ENCODE data around the gene DELE1. TPM values are rescaled to one million over a fixed set of nuclear protein-coding genes. Genes with fewer than 3 reads are reported as not detected.

Gene DELE1
- total RNA-seq, 4 donors from 2014 or later = 38.8 to 92.3 (median 62.5) TPM

- H3K4me3 ChIP-seq = no peak overlapping the region
- peaks cover 9 to 82% (median 14%) of the 10 kb centered on the region in 3 donors for H3K4me1 ChIP-seq
- no peak overlapping the region for H3K27ac ChIP-seq
- no peaks in the 10 kb centered on the region for H3K27me3 ChIP-seq
- H3K9me3 ChIP-seq = no peaks in the 10 kb centered on the region
- peaks cover 5 to 72% of the 10 kb centered on the region in 2 donors for H3K36me3 ChIP-seq
- WGBS, 2 donors (ENCODE audit: low coverage in 1 of 2) = 38 to 41% methylated on average over 1 of the region's 1 CpG
- no peak for ATAC-seq
- TF ChIP-seq POLR2A (IDR thresholded peaks at IDR 0.05) (no peak), POLR2AphosphoS5 (IDR thresholded peaks at IDR 0.05) (no peak), EP300 (IDR thresholded peaks at IDR 0.05) (no peak), CTCF (IDR thresholded peaks at IDR 0.05) (no peak)
These were observed 50.4 kb downstream of the DELE1 start for GRCh38 chr5:141973871-141974595.

GRCh38 chr5:141976176-141976575 is 52.5 kb downstream of the DELE1 start:
- TF ChIP-seq POLR2A (IDR thresholded peaks at IDR 0.05) (no peak), CTCF (IDR thresholded peaks at IDR 0.05) (no peak), POLR2AphosphoS5 (IDR thresholded peaks at IDR 0.05) (no peak), EP300 (IDR thresholded peaks at IDR 0.05) (no peak)
- Histone ChIP-seq H3K36me3 (peaks cover 12 to 92% of the 10 kb centered on the region in 2 donors), H3K4me1 (peaks cover 0 to 64% (median 4%) of the 10 kb centered on the region in 3 donors), H3K9me3 (no peaks in the 10 kb centered on the region), H3K27me3 (no peaks in the 10 kb centered on the region), H3K4me3 (no peak overlapping the region), H3K27ac (no peak overlapping the region)
- WGBS, 2 donors (ENCODE audit: low coverage in 1 of 2) = 93 to 94% methylated on average over 6 of the region's 6 CpGs
- no peak for ATAC-seq

GRCh38 chr5:141978389-141978788 is 54.7 kb downstream of the DELE1 start:
- Histone ChIP-seq H3K27ac (peak overlapping the region in 1 of 4 donors; percentile 44), H3K9me3 (no peaks in the 10 kb centered on the region), H3K4me3 (no peak overlapping the region), H3K36me3 (peaks cover 12 to 95% of the 10 kb centered on the region in 2 donors), H3K27me3 (no peaks in the 10 kb centered on the region), H3K4me1 (peaks cover 0 to 43% (median 4%) of the 10 kb centered on the region in 3 donors)
- no peak for ATAC-seq
- TF ChIP-seq EP300 (IDR thresholded peaks at IDR 0.05) (no peak), POLR2AphosphoS5 (IDR thresholded peaks at IDR 0.05) (no peak), CTCF (IDR thresholded peaks at IDR 0.05) (no peak), POLR2A (IDR thresholded peaks at IDR 0.05) (no peak)

- H3K27me3 ChIP-seq = no peaks in the 10 kb centered on the region
- 46% methylated on average over 2 of the region's 2 CpGs; no CpG with 5 or more reads in 1 of the 2 donors for WGBS, 2 donors (ENCODE audit: low coverage in 1 of 2)
- H3K27ac ChIP-seq = no peak overlapping the region
- peaks cover 0 to 13% (median 0%) of the 10 kb centered on the region in 3 donors for H3K4me1 ChIP-seq
- ATAC-seq = no peak
- H3K9me3 ChIP-seq = no peaks in the 10 kb centered on the region
- H3K36me3 ChIP-seq = peaks cover 25 to 96% of the 10 kb centered on the region in 2 donors
- no peak for TF ChIP-seq CTCF (IDR thresholded peaks at IDR 0.05)
- no peak overlapping the region for H3K4me3 ChIP-seq
These were observed 59.0 kb downstream of the DELE1 start for GRCh38 chr5:141982626-141983025.

GRCh38 chr5:141986072-141986471 is 62.4 kb downstream of the DELE1 start:
- Histone ChIP-seq H3K36me3 (peaks cover 21 to 98% of the 10 kb centered on the region in 2 donors), H3K27ac (no peak overlapping the region), H3K27me3 (no peaks in the 10 kb centered on the region), H3K4me1 (peaks cover 0 to 8% (median 0%) of the 10 kb centered on the region in 3 donors), H3K9me3 (no peaks in the 10 kb centered on the region), H3K4me3 (no peak overlapping the region)
- TF ChIP-seq EP300 (IDR thresholded peaks at IDR 0.05) (no peak), POLR2AphosphoS5 (IDR thresholded peaks at IDR 0.05) (no peak), POLR2A (IDR thresholded peaks at IDR 0.05) (no peak), CTCF (IDR thresholded peaks at IDR 0.05) (no peak)
- ATAC-seq = no peak

All from gastroesophageal sphincter (tissue), 4 donors.